HG03060 (cell line): ENCODE measurements around the gene RNF126.

Experiments used
- ATAC-seq: cut with Tn5 transposase; IDR thresholded peaks from one replicate; pipeline ENCODE4 v1.9.1; 2021; ENCODE audit warnings: low read depth, moderate number of reproducible peaks; ENCODE audit not compliant: unreplicated experiment

RNF126 gene

DNA sequence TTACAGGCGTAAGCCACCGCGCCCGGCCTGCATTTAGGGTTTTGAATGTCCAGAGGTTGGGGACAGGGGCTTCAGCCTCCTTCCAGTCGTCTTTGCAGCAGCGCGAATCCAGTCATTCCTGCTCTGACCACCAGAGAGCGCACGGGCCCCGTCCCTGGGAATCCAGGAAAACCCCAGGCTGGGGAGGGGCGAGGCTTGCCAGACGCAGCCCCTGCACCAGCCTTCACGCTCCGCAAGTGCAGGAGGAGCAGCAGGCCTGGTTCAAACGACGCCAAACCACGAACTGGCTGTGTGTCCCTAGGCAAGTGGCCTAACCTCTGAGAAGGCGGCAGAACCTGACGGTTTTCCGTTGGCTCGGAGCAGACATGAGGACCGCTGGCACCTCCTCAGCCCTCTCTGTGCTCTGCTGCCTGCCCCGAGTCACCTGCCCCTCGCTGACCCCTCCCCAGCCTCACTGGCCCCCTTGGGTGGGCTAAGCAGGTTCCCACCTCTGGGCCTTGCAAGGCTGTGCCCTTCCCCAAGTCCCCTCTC is 2.0 kb upstream of the RNF126 start:
- ATAC-seq: no peak

DNA sequence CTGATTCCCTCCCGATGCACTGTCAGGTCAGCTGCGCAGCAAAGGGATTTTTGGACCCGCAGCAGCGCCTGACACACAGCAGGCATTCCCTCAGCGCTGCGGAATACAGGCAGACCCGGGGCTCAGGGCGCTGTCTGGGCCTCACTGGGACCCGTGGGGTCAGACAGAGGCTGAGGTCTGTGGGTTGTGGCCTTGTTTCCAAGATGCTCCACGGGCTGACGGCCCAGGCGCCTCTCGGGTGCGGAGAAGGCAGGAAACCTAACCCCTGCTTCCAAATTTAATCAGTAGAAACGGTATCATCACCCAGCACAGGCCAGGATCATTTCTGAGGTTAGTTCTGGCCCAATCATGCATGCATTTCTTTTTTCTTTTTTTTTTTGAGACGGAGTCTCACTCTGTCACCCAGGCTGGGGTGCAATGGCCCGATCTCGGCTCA is 686 bp upstream of the RNF126 start:
- no peak for ATAC-seq

DNA sequence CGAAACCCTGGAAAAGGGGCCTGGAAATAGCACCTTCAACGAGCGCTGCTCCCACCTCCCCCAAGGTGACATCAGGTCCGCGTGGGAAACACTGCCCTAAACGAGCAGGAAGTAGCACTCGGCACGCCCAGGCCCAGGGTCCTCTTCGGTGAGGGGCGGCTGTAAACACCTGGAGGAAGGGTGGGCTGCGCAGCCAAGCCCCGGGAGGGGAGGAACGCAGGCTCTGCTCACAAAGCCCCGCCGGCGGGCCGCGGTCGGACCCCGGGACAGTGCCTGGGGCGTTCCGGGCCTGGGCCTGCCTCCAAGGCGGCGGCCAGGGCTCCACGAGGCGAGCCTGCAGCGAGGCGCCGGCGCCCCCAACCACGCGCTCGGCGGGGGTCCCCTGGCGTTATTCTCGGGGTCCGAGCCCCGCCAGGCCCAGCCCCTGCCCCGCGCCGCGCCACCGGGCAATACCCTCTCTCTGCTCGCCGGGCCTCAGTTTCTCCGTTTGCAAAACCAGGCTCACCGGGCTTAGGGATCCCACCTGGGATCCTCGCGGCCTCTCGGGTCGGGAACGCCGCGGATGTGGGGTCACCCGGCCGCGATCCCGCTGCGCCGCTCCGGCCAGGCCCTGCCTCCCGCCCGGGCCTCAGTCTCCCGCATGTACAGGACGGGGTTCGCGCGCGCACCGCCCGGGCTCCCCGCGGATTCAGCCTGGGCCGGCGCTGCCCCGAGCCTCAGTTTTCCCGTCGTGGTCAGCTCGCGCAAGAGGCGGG is 630 bp downstream of the RNF126 start:
- ATAC-seq: no peak

DNA sequence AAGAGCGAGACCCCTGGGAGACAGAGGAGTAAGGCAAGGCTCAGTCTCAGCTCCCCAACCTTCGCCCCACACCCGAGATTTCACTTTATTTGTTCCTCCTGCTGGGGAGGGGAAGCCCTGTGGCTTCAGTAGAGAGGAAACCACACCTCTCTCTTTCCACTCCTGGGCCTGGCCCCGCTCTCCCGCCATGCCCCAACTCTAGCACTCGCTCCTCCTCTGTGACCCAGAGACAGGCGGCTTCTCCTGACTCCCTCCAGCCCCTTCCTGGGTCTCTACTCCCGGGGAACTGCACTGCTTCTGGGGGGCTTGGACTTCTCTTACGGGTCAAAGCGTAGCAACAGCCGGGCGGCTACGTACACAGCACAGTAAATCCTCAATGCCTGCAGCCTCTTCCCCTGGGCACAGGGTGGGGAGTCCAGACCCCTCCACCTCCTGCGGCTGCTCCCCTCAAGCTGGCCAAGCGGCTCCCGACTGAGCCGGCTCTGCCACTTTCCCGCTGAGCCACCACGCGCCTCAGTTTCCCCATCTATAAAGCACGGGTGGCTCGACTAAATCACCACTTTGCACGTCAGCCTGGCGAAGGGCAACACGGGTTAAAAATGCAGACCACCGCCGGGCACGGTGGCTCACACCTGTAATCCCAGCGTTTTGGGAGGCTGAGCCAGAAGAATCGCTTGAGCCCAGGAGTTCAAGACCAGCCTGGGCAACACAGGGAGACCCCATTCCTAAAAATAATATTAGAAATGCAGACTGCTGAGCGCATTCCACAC is 1.4 kb downstream of the RNF126 start:
- no peak for ATAC-seq

DNA sequence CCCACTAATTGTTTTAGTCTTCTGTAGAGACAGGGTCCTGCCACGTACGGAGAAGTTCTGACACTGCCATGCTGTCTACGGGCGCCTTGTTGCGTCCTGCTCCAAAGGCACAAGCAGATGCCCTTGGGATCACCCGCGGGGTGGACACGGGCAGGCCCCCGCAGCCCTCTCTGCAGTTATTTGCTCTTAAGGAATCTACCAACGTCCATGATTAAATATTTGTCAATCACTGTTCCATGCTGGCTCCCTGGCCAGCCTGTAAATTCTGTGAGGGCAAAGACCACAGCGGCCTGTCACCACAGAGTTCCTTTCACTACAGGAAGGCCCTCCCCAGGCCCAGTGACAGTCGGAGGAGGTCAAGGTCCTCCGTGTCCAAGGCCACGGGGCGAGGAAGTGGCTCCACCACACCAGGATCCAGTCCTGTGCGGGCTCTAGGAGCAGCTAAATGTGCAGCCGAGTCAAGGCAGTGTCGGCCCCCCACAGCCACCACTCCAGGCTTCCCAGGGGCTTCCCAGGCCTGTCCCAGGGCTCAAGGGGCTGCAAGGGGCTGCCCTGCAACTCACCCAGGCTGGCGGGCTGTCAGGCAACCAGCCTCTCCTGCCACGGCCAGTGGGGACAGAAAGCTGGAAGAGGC is 2.1 kb downstream of the RNF126 start:
- ATAC-seq: no peak

DNA sequence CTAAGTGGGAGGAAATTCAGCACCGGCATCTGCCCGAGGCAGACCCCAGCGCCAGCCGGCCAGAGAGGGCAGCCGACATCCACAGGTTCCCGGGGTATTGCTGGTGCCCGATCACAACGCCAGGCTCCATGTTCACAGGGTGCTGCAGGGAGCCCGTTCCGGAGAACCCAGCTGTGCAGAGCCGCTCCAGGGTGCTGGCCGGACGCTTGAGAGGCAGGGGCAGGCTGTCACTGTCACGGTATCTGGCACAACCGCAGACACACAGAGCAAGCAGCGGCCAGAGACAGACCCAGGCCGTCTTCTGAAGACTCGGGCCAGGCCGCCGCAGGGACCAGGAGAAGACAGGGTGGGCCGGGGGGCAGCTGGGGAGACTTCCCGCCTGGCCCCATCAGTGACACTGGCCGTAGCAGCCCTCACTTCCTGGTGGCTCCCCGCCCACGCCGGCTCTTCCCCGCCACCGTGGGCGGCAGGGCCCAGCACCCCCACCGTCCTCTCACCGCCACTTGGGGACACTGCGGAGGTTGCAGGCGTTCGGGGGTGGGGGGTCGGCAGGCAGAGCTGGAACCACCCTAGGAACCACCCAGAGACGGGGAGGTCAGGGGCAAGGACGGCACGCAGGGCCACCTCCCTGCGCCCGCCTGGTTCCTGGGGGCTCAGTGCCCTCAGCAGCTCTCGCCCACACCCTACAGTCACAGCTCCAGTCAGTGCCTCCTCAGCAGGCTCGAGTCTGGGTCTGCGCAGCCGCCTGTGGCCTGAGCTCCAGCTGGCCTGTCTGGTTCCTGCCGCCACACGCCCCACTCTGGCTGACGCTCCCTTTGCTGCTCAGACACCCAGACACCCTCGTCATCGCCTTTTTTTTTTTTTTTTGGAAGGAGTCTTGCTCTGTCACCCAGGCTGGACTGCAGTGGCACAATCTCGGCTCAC is 3.8 kb downstream of the RNF126 start:
- no peak for ATAC-seq

DNA sequence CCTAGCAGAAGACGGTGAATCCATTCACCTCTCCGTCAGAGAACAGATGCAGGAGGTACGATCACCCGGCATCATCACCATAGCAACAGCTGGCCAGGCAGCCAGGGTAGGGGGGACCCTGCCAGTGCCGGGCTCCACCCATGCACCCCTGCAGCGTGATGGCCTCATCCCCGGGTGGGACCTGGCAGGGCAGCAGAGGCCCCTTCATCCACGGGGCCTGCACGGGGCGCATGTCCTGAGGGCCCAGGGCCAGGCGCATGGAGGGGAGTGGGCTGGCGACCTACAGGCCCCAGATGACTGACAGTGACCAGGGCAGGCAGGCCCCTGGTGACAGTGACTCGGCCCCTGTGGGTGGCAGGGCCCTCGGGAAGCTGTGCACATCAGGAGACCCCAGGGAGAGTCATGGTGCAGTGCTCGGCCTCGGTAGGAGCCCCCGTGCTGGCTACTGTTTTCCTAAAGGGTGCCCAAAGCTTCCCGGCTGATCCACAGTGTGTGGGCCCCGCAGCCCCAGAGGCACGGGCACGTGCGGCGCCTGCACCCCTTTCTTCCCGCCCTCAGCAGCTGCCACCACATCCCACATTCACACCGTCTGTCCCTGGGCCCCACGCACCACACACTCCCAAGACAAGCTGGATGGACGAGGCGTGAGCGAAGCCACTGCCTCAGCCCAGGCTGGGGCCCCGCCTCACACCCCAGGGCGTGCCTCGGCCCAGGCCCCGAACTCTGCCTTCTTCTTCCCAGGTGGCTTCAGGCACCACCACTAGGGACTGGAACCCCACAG is 4.8 kb downstream of the RNF126 start:
- ATAC-seq: no peak

DNA sequence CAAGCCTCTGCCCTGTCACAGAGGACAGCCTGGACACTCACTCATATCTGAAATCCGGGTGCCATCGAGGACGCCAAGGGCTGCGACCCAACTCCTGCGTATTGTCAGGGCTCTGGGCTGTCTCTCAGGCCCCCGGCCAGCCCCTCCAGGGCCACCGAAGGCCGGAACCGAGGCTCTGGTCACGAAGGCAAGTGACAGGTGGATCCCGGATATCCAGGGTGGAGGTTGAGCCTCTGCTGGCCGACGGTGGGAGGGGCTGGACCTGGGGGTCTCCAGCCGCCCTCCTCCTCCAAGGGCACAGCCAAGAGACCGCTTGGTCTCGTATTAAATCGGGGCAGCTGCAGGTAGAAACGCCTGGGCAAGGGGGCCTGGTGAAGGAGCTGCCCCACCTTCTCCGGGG is 5.4 kb downstream of the RNF126 start:
- no peak for ATAC-seq

DNA sequence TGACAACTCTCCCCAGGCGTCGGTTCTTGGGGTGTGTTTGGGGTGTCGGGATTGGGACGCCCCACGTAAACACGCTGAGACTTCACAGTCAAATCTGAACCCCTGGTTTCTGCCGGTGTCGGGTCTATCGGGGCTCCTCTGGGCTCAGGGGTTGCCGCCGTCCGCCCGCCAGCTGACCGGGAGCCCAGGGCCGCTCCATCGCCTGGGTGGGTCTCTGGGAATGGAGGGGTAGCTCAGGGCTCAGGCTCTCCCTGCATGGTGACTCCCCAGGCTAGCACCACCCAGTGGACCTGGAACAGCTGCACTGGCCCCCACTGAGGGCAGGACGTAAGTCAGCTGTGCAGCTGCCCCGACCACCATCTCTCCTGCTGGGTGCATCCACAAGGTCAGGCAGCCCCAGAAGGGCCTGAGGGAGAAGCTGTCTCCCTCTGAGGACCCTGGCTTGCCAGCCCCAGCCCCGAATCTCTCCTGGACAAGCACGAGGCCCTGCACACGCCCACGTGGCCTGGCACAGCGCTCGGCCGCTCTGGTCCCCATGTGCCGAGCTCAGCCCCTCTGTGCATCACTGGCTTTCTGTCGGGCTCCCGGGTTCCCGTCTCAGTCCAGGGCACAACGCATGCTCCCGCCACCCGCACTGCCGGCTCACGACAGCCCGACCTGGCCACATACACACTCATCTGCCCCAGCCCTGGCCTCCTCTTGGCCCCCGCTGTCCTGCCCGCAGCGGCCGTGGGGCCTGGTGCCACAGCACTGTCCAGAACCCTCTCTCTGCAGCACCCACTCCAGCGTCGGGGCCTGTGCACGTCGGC is 6.1 kb downstream of the RNF126 start:
- no peak for ATAC-seq

DNA sequence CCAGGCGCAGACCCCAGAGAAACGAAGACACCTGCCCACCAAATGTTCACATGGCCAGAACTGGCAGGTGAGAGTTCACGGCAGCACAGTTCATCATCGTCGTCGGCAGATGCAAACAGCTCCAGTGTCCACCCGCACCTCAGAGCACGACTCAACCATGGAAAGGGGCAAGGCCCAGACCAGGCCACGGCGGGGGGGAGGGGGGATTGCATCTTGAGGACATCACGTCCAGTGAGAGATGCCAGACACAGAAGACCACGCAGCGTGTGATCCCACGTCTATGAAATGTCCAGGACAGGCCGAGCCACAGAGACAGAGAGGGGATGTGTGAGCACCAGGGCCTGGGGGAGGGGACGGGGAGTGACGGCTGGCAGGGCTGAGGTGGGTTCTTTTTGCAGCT is 7.3 kb downstream of the RNF126 start:
- ATAC-seq: no peak

DNA sequence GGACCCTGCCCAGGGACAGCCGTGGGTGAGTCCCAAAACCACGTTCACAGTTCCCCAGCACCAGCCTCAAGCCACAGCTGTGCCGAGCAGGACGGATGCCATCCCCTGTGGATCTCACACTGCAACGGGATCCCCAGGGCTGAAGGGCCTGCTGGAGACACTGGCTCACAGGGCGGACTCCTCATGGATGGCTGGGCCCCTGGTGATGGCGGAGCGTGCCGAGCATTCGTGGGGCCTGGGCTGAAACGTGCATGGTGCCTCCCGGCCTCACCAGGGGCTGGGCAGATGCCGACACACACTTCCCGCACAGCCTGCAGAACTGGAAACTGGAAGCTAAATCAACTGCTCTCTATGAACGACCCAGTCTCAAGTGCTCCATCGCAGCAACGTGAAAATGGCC is 9.6 kb downstream of the RNF126 start:
- ATAC-seq: no peak

DNA sequence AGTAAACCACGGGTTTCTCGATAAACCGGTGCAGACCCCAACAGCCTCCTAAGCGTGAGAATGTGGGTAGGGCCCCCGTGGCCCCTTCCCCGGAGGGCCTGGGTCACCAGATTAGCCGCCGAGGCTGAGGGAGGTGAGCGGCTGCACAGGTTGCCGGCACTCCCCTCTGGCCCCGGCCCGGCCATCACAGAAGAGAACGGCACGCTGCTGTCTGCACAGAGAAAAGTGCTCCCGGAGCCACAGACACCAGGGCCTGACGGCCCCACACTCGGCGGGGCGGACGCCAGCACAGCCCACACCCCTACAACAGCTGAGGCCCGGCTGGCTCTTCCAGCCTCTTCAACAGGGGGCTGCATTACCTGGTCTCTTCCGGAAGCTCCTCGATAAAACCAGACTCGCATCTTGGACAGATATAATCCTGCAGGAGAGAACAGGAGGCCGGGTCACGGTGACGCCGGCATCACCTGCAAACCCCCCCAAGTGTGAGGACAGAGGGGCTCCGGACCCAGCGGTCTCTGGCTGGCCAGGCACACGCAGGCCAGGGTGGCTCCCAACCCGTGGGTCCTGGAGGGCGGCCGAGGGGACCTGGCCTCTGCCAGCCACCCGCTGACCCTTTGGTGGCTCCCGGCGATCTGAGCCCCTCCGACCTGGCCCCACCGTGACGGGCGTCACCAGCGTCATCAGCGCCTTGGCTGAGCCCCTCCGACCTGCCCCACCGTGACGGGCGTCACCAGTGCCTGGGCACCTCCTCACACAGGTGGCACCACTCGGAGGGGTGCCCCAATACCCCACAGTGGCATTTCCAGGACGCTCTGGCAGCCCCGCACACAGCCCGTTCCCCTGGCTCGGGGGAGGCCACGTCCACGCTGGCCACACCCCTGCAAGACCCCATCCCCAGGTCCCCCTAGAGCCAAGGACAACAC is 10.3 kb downstream of the RNF126 start:
- no peak for ATAC-seq

DNA sequence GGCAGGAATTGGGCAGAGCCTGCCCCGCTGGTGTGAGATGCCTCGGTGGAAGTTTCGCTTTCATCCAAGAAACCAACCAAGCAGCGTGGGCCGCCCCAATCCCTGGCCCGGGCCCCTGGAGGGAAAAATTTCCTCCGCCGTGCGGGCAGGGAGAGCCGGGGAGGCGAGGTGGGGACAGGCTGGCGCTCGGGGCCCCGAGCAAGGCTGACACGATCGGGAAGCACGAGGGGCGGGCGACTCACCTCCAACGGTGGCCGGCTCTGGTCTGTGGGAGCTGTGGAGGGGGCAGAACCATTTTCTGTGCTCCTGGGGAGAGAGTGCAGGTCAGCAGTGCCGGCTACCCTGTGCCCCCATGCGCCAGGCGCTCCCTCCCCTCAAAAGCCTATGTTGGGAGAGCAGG is 11.0 kb downstream of the RNF126 start:
- ATAC-seq: no peak

DNA sequence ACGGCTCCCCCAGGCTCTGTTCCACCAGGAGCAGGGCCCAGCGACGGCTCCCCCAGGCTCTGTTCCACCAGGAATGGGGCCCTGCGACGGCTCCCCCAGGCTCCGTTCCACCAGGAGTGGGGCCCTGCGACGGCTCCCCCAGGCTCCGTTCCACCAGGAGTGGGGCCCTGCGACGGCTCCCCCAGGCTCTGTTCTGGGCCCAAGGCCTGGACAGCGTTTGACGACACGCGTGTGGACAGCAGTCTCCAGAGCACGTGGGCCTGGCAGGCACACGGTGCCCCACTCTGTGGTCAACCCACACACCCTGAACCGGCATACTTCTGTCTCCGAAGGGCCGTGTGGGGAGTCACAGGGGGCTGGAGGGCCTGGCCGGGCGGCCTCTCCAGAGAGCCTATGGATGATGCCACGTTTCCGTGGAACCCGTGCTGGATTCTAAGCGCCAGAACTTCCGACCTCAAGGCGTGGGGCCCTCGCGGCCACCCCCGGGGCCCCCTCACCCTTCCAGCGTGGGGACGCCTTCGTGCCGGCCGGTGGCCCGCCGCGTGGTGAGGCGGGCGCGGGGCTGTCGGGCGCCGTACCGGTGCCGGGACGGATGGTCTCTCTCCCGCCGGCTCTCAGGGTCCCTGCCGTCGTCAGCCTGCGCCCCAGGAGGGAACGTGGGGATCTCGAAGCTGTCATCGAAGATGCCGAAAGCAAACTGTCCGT is 11.7 kb downstream of the RNF126 start:
- ATAC-seq: no peak

DNA sequence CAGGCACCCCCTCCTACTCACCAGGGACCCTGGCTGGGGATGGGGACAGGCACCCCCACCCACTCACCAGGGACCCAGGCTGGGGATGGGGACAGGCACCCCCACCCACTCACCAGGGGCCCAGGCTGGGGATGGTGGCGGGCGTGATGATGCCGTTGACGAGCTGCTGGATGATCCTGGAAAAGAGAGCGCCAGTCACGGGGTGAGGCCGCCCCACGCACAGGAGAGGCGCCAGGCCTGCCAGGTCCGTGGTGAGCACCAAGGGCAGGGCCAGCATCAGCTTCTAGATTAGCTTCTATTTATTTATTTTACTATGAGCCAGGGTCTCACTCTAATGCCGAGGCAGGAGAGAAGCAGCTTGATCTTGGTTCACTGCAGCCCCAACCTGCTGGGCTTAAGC is 12.9 kb downstream of the RNF126 start:
- ATAC-seq: no peak

DNA sequence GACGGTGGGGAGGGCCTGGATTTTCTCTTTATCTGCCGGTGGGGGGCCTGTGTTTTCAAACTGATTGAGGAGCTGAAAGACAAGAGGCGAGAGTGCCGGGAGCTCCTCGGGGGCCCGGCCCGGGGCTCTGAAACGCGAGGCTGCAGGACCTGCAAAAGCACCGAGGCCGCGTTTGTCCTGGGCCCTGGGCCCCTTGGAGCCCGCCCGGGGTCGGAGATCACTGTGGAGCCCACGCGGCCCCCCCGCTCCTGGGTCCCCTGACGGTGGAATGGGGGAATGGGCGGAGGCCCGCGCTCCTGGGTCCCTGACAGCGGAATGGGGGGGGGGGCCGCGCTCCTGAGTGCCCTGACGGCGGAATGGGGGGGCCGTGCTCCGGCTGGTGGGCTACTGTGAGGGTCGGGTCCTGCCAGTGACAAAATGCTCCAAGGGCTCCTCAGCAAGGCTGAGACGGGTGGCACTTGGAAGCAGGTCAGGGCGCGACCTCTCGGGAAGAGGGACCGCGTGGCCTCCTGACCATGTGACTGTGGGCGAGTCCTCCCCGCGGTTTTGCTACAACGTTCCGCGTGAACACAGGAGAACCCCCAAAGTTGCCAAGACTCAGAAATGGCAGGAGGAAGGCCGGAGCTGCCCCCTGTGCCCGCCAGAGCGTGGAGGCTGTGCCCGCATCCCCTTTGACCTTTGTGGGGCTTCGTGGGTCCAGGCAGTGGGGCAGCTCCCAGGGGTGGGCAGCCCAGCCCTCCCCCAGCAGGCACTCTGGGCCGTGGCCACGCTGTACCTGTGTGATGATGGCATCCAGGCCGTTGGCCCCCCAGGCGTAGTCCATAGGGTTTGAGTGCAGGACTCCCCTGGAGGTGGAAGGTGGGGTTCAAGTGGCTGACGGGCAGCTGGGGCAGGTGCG is 13.9 kb downstream of the RNF126 start:
- no peak for ATAC-seq
